ENCODE results near the gene MTX2. TPM values are rescaled to one million over a fixed set of nuclear protein-coding genes. Genes with fewer than 3 reads are reported as not detected.

Gene MTX2
- total and polyA plus RNA-seq, 10 of the 15 experiments (the other 5 are each of a cell fraction or from before 2014, with no cell fraction given): 15.7 to 78.1 (median 55.0) TPM

- DNase-seq (ENCODE audit: low read depth, low spot score) (no peak), ATAC-seq (no peak), FAIRE-seq (no peak)
- H3K4me1 ChIP-seq (ENCODE audit: control insufficient read depth, insufficient read depth, low read length): no peaks in the 10 kb centered on the region
- H3K79me2 ChIP-seq (ENCODE audit: control insufficient read depth, insufficient read depth, low read length): no peaks in the 10 kb centered on the region
- no peaks in the 10 kb centered on the region for H3K9me3 ChIP-seq (replicated peaks; ENCODE audit: control insufficient read depth, insufficient read depth, low read length)
- intact Hi-C loops (cut with micrococcal nuclease; ENCODE audit: unreplicated experiment) (no loop called here), in situ Hi-C loops (cut with MboI) (no loop called here)
- no peak overlapping the region for H3K9ac ChIP-seq (ENCODE audit: control insufficient read depth, insufficient read depth, low read length)
- H2AFZ ChIP-seq (ENCODE audit: control insufficient read depth, low read depth, low read length): no peak overlapping the region
- WGBS (ENCODE audit: insufficient coverage, insufficient replicate concordance, low lambda C conversion rate, missing lambda C conversion rate): 67% methylated on average over 2 of the region's 2 CpGs
- ChIA-PET RAD21 (ENCODE audit: unreplicated experiment) (no interaction called here), CTCF (no interaction called here), SMC1A (ENCODE audit: uncharacterized antibody, unreplicated experiment) (no interaction called here), POLR2A (interaction anchor here (0.6 kb wide), 1 partner anchor 43 kb away, joined by 3 read pairs; no protein-coding TSS in a partner anchor)
- no peaks in the 10 kb centered on the region for H3K36me3 ChIP-seq (ENCODE audit: control insufficient read depth in 2 of 2, insufficient read depth in 2 of 2, low read length in 1 of 2)
- TF ChIP-seq EED (IDR thresholded peaks at IDR 0.05; ENCODE audit: low read depth) (no peak), ATF3 (IDR thresholded peaks at IDR 0.05; ENCODE audit: borderline replicate concordance, extremely low read depth, low read depth, low read length) (no peak), ETV6 (conservative IDR thresholded peaks at IDR 0.05 in 1 of 2, IDR thresholded peaks at IDR 0.05 in 1 of 2; ENCODE audit: borderline replicate concordance in 1 of 2, low read depth in 1 of 2) (no peak), NRF1 (conservative IDR thresholded peaks at IDR 0.05; ENCODE audit: low read depth, low read length) (no peak)
- BruUV-seq (replicated peaks): no TSS peak
- H3K4me3 ChIP-seq: no peak overlapping the region
- no peak overlapping the region for H3K27ac ChIP-seq (ENCODE audit: control insufficient read depth, insufficient read depth)
- no peak overlapping the region for H3K4me2 ChIP-seq (ENCODE audit: control insufficient read depth, insufficient read depth)
- no peaks in the 10 kb centered on the region; a peak in 3 of 4 replicates for H3K27me3 ChIP-seq (replicated peaks in 1 of 2; ENCODE audit: control insufficient read depth in 2 of 2, insufficient read depth in 2 of 2, low read length in 1 of 2)
- no peaks in the 10 kb centered on the region for H4K20me1 ChIP-seq (ENCODE audit: control insufficient read depth, insufficient read depth)
Observed at GRCh38 chr2:176242276-176242675, 27.0 kb upstream of the MTX2 start.

- no peak for ATAC-seq
- Histone ChIP-seq H2AFZ (ENCODE audit: control insufficient read depth, low read depth, low read length) (no peak overlapping the region), H3K9ac (ENCODE audit: control insufficient read depth, insufficient read depth, low read length) (no peak overlapping the region), H3K4me2 (ENCODE audit: control insufficient read depth, insufficient read depth) (no peak overlapping the region), H3K4me1 (ENCODE audit: control insufficient read depth, insufficient read depth, low read length) (no peaks in the 10 kb centered on the region), H3K27ac (ENCODE audit: control insufficient read depth, insufficient read depth) (no peak overlapping the region), H3K79me2 (ENCODE audit: control insufficient read depth, insufficient read depth, low read length) (no peaks in the 10 kb centered on the region), H3K36me3 (ENCODE audit: control insufficient read depth in 2 of 2, insufficient read depth in 2 of 2, low read length in 1 of 2) (no peaks in the 10 kb centered on the region), H3K4me3 (no peak overlapping the region), H3K9me3 (replicated peaks; ENCODE audit: control insufficient read depth, insufficient read depth, low read length) (no peaks in the 10 kb centered on the region), H4K20me1 (ENCODE audit: control insufficient read depth, insufficient read depth) (no peaks in the 10 kb centered on the region), H3K27me3 (replicated peaks in 1 of 2; ENCODE audit: control insufficient read depth in 2 of 2, insufficient read depth in 2 of 2, low read length in 1 of 2) (no peaks in the 10 kb centered on the region; a peak in 3 of 4 replicates)
- ChIA-PET POLR2A (no interaction called here), CTCF (interaction anchor here (1.0 to 1.8 kb wide), 2 partner anchors 47 to 209 kb away, joined by 3 to 5 read pairs; no protein-coding TSS in a partner anchor), SMC1A (ENCODE audit: uncharacterized antibody, unreplicated experiment) (interaction anchor here (0.6 kb wide), 1 partner anchor 1096 kb away, joined by 3 read pairs; no protein-coding TSS in a partner anchor), RAD21 (ENCODE audit: unreplicated experiment) (interaction anchor here (0.9 kb wide), 1 partner anchor 308 kb away, joined by 3 read pairs; no protein-coding TSS in a partner anchor)
- no peak for DNase-seq (ENCODE audit: low read depth, low spot score)
- in situ Hi-C loops (cut with MboI): no loop called here
- no peak for FAIRE-seq
- BruUV-seq (replicated peaks): no TSS peak
- intact Hi-C loops (cut with micrococcal nuclease; ENCODE audit: unreplicated experiment): no loop called here
- 27% methylated on average over 4 of the region's 4 CpGs for WGBS (ENCODE audit: insufficient coverage, insufficient replicate concordance, low lambda C conversion rate, missing lambda C conversion rate)
- TF ChIP-seq RELA (IDR thresholded peaks at IDR 0.05; ENCODE audit: borderline replicate concordance, partially characterized antibody) (no peak), PRDM15 (CRISPR knock-in tag; IDR thresholded peaks at IDR 0.05) (no peak), SMARCA5 (IDR thresholded peaks at IDR 0.05) (no peak), CEBPB (IDR thresholded peaks at IDR 0.05; ENCODE audit: borderline replicate concordance in 1 of 2, low read depth in 2 of 2, low read length in 2 of 2) (no peak), NR2C1 (IDR thresholded peaks at IDR 0.05) (no peak), HSF1 (IDR thresholded peaks at IDR 0.05; ENCODE audit: low read depth, low read length) (no peak), STAT1 (conservative IDR thresholded peaks at IDR 0.05) (no peak), RAD51 (IDR thresholded peaks at IDR 0.05) (no peak)
Observed at GRCh38 chr2:176246331-176246730, 22.9 kb upstream of the MTX2 start.
